Keratinocyte (primary cell): ENCODE results near the gene TMA7B.

Experiments used
- CTCF ChIP-seq, 3 experiments: IDR thresholded peaks in 1 of 3; conservative IDR thresholded peaks in 1 of 3; optimal IDR thresholded peaks in 1 of 3; 2 replicates in 2 of 3; 3 replicates in 1 of 3; pipeline versions ENCODE3 to v1.5.1; 2011; ENCODE audit warnings: low read length in 3 of 3, mild to moderate bottlenecking in 3 of 3, moderate library complexity in 2 of 3, control low read depth in 1 of 3, inconsistent platforms in 1 of 3; ENCODE audit not compliant: insufficient read depth in 2 of 3; ENCODE audit errors: extremely low read depth in 1 of 3
- EZH2 ChIP-seq: IDR thresholded peaks from one replicate; pipeline ENCODE4 v1.6.1; 2012; ENCODE audit warnings: inconsistent platforms, mild to moderate bottlenecking, low read length, moderate library complexity

DNA sequence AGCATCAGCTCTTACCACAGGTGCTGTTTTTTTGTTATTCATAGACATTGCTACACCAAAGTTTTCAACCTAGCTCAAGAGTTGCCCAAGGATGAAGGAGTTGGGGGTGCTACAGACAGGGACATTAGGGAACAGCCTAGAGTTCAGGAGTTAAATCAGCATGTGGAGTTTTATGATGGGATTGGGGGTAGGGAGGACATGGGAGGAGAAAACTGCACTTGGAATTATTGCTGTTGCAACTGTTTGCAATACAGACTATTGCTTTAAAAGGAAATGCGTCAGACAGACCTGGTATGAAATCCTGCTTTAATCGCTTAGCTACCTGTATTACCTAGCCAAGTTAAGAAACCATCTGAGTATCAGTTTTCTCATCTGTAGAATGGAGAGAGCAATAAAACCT, 6.3 kb downstream of the TMA7B start:
- TF ChIP-seq CTCF (optimal IDR thresholded peaks at IDR 0.05 in 1 of 3, IDR thresholded peaks at IDR 0.05 in 1 of 3, conservative IDR thresholded peaks at IDR 0.05 in 1 of 3; ENCODE audit: extremely low read depth in 1 of 3, insufficient read depth in 2 of 3, low read length in 3 of 3) = no peak
- no peak for TF ChIP-seq EZH2
